Effector CD4-positive, alpha-beta T cell (primary cell): ENCODE results near the gene LY6G6F.

Experiments
- DNase-seq: peaks from one replicate; pipeline ENCODE4 v3.0.0-alpha.2; 2020

LY6G6F gene

DNA sequence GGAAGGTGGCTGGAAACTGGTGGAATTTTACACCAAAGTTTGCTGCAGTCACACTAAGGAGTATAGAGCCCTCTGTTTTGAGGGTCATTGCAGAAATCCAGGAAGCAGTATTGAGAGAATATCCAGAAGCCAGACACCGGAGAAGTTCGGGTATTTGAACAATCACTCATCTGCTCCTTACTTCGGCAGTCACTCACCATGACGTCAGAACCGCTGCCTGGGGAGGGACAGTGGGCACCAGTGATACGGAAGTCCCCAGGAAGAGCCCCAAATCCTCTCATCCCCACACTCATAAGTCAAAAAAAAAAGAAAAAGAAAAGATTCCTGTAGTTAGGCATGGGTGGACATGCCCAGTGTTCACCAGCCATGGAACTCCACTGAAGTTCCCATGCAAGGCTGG lies 29.8 kb upstream of the LY6G6F start:
- no peak for DNase-seq

DNA sequence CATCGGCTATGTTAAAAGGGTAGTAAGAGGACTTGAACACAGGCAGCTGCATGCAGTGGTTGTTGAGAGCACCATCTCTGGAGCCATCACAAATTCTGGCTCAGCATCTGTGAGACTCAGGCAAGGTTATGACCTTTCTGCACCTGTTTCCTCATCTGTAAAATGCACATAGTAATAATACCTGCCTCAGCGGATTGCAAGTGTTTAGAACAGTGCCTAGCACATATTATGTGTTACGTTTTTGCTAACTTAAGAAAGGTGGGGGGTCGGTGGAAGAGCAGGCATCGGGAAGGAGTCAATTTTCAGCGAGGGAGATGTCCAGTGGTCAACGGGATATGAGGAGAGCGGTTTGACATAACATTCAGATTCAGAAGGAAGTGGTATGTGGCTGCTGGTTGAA lies 28.7 kb upstream of the LY6G6F start:
- DNase-seq = no peak

DNA sequence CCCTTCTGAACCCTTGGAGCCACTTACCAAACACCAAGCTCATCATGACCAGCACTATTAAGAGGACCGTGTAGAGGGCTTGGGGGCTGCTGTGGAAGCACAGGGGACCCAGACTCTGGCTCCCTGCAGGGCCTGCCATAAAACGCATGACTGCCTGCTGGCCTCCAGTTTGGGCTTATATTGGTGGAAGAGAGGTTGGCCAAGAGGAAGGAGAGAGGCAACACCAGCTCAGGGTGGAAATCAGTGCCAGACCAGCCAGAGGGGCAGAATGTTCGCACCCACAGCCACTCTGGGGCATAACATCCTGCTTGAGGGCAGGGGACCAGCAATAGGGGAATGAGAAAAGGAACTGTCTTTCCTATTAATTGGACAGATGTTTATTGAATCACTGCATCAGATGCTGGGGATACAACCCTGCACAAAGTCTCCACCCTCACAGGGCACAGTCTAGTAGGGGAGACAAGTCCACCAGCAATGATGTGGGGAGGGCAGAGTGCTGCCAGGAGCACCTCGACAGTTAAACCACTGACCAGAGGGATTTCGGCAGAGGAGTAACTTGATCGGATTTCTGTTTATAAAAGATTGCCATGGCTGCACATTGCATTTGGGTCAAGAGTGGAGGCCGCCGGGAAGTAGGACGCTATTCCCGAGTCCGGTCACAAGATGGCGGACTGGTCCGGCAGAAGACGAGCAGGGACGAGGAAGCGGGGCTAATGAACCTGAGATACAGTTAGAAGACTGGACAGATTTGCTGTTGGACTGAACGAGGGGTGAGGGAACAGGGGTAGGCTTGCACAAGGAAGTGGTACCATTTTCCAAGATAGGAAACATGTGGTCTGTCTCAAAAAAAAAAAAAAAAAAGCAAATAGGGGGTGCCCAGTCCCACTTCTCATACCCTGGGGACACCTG lies 26.2 kb upstream of the LY6G6F start, which contains the start of gene LY6G5C:
TSS of gene LY6G5C (minus strand) at position 842 of the 909 bp plus-strand sequence. CDS start at position 148, 694 bp downstream.
- peak; percentile 30 for DNase-seq

DNA sequence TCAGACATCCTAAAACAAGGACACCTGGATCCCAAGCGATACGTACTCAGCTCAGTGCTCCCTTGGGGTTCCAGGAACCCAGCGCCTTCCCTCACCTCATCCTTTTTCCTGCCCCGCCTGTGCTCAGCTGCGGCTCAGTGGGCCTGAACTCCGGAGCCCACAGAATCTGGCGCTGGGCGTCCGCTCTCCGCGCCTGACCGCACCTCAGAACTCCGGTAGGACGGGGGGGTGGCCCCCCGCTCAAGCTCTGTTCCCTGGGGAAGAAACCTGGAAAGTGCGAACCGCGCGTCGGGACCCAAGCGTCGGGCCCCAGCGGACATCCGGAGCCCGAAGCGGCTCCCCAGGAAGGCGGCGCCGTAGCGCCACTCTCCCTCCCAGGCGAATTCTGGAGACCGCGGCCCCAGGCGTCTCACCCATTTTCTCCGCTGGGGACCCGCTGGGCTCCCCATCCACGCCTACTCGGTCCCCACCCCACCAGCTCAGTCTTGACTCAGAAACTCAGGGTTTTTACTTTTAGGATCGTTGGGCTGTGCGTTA lies 25.5 kb upstream of the LY6G6F start:
- peak; percentile 24 for DNase-seq

DNA sequence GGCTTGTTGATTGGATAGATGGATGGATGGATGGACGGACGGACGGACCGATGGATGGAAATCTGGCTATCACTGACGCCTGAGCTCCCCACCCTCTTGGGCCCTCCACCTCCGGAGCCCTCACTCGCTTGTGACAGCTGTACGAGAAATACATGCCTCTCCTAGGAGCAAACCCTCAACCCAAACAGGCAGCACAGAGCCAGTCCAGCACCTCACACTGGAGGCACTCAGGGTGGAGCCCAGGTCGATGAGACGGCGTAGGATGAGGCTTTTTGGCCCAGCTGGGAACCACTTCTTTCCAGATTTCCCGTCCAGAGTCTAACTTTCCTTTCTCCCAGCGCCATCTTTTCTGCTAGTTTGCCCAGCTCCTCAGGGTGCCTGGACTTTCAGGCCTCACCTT lies 23.1 kb upstream of the LY6G6F start:
- no peak for DNase-seq

DNA sequence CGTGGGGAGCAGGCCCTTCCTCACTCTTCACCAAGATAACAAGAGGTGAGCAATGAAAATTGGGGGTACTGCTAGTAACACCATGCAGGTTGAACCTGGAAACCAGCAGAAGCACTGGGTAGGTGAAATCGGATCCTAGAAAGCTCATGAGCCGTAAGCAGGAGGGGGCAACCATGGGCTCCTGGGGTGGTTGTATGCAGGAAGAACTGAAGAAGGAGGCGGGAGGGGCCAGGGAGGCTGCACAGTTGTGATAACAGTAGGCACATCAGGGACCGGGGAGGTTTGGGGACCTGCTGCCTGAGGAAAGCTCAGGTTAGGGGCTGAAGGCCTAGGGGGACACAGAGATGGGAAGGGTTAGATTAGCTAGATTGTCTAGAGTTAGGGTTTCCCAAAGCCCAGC lies 20.2 kb upstream of the LY6G6F start:
- no peak for DNase-seq

DNA sequence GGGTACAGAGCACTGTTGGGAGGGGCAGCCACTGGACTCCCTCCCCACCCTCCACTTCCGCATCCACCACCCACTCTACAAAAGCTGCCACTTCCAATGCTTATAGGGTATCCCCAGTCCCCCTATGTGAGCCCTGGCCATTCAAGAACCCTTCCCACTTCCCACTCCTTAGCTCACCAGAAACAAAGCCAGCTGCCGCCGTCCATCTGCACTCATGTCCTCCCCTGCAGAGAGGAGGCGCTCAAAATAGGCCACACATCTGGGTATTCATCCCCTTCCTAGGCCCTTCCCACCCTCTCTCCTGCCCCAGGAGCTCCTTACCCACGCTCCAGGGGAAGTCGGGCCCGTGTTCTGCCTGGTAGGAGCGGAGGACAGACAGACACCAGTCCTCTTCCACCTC lies 19.3 kb upstream of the LY6G6F start:
- DNase-seq = no peak

DNA sequence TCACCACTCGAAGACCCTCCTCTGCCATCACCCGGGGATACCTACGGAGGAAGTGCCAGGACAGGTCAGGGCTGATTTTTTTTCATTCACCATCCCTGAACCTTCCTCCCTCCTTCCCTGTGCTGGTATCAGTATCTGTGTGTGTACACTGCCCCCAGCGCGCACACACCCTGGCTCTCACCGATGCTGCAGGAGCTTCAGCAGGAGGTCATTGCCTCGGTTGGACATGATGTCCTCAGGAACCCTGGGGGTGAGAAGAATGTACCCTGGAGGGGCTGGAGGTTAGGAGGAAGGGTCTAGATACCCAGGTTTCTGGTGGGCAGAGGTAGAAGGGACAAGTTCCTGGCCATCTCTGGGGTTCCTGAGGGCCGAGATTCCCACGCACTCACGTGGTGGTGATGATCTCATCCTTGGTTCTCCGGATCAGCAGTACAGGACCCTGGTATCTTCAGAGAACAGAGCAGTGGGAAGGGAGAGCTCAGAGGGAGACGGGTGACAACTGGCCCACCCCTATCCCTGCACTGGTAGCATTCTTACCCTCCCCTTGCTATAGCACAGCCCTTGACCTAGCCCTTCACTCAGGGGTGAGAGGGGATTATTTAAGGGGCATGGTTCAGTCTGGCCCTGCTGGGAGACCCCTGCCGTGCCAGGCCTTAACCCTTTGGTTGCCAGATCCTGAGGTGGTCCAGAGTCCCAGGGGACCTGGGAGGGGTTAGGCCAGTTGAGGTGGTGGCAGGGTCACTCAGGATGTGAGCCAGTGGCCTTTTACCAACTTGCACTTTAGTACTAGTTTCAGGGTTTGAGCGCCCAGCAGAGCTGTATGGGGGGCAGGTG lies 18.6 kb upstream of the LY6G6F start:
- no peak for DNase-seq

DNA sequence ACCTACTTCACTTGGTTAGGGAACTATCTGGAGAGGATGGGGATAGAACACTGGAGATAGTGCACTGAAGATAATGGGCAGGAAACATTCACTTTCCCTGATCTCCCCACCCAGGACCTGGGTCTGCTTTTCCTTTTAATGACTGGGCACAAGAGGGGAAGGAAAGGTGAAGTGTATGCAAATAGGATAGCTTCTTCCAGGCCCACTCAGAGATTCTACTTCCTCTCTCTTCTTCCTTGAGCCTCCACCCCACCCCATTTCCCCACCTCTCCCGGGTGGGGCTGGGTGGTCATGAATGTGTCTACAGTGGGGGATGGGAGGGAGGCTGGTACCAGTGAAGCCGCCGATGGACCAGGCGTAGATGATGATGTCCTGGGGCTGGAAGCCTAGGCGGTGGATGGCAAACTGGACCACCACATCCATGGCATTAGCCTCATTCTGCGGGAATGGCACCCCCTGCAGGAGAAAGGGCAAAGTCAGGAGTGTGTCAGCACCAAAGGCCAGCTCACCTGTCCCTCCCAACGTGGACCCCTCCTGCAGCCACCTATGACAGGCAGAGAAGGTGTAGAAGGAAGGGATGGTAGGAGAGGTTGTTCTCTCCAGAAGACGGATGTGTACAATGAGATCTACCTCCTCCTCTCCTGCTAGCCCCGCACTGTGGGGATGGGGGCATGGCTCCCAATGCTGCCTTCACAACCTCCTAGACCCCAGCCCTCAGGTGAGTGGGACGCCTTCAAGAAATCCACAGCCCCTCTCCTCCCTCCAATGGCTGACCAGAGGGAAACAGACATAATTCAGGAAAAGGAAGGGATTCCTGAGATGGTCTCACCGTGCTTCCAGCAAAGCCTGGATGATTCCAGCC lies 17.2 kb upstream of the LY6G6F start:
- no peak for DNase-seq

DNA sequence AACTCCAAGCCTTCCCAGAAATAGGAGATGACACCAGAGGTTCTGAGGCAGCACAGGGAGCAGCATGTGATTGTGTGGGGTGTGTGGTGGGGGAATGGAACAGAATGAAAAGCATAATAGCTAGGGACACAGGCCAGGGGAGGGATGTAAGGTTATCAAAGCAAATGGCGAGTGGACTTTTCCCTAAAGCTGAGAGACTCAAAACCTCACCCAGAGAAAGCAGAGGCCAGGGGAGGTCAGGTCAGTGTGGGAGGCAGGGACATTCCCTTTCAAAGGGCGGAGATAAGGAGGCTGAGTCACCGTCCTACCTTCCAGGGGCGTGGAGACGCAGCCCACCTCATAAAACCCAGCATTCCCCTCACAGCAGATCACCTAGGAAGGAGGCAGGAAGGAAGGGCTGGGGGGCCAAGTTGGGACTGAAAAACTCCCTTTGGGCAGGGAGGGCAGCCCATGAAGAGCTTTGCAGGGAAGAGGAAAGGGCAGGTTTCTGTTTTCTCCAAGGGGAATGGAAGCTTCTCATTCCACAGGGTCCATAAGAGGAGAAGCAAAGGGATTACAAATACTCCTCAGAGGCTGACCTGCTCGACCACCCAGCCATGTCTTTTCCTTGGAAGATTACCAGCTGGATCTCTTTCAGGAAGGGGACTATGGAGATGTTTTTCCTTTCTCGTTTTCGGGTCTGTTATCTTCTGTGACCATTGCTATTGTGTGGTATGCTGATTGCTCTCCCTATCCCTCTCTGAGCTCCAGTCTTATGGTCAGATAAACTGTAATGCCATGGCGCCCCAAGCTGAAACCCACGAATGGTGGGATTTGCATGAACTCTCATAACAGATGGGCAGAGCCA lies 16.2 kb upstream of the LY6G6F start:
- no peak for DNase-seq

DNA sequence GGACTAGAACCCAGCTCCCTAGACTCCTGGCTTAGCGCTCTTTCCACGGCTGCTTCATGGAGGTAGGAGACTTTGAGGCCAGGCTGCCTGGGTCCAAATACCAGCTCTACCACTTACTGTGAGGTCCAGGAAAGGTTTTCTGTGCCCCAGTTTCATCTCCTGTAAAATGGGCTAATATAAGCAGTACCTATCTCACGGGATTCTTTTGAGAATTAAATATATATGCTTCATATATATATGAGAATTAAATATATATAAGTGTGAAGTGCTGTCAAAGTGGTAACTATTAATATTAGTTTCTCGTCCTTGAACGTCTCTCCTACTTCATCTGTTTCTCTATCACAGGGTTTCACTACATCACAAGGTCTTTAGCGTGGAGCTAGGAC lies 15.6 kb upstream of the LY6G6F start:
- no peak for DNase-seq

DNA sequence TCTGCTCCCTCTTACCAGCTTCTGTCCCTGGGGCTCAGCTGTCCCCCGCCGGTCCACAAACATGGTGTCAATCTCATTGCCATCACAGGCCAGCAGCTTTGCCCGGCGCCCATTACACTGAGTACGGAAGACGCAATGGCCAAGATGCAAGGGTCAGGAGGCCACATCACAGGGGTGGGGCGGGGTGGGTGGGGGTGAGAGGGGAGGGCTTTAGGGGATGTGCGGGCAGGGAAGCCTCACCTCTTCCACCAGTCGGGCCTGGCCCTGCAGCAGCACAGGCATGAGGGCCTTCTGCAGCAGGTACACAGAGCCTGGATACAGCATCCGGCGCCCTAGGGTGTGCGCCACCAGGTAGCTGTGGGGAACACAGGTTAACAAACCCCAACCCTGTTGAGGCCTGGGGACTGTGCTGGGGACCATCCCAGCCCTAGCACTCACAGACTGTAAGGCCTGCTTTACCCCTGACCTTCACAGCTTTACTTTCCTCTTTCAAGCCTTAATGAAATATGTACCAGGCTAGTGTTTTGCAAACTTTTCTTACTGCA lies 15.0 kb upstream of the LY6G6F start:
- DNase-seq = no peak

DNA sequence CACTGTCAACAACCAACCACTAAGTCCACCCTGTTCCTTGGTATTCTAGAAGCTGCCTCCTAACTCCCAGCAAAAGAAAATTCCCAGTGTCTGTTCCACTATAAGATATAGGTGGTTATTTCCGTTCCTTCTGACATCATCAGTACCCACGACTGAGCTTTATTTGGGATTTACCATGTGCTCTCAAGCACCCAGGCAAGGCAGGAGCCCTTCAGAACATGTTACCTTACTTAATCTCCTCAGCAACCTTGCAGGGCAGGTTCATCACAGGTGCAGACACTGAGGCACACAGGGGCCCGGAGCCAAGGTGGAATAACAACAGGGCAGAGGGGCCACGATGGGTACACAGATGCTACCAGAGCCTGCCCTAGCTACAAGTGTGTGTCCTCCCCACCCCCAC lies 14.3 kb upstream of the LY6G6F start:
- DNase-seq = no peak

DNA sequence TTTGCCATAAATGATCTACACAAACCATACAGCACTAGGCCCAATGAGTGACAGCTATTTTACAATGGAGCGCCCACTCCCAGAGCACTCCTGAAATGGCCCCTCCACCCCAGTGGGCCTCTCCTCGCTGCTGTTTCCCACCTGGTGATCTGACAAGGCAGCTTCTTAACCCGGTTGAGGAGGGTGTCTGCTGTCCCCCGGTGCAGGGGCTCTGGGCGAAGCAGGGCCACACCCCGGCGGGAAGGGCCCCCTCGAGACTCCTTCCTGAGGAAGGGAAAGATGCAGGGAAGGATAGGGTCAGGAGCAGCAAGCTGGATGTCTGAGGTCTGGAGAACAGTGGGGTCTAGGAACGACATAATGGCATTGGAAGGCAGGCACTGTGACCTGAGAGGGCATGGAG lies 13.8 kb upstream of the LY6G6F start:
- DNase-seq = no peak

DNA sequence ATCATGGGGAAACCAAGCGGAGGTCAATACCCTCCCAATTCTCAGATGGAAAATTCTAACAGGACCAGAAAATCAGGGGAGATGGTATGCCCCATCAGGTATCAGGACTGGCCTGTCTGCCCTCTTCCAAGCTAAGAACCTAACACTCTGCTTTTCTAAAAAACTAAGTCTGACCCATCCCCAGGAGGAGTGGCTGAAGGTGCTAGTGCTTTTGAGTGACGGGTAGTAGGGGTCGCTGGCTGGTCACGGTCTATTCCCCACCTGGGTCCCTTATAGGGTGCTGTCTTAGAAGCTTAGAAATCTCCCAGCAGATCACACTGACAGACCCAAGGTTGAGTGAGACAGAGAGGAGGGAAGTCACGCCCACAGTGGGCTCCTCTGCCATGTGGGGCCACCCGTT lies 13.1 kb upstream of the LY6G6F start:
- DNase-seq = no peak

DNA sequence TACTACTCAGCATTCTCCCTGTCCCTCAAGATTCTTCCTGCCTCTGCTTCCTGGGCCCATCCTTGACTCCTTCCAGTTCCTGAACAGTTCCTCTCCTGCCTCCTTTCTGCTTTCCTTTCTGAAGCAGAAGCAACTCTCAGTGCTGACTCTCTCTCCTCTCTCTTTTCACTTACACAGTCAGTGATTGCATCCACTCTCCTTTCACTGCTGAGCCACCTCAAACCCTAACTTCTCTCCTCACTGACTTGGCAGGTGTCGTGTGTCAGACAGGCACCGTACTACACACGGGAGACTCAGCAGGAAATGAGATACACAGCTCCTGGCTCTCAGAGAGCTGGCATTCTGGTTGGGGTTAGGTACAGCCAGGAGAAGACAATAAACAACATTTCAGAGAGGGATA lies 9.1 kb upstream of the LY6G6F start:
- DNase-seq = no peak

DNA sequence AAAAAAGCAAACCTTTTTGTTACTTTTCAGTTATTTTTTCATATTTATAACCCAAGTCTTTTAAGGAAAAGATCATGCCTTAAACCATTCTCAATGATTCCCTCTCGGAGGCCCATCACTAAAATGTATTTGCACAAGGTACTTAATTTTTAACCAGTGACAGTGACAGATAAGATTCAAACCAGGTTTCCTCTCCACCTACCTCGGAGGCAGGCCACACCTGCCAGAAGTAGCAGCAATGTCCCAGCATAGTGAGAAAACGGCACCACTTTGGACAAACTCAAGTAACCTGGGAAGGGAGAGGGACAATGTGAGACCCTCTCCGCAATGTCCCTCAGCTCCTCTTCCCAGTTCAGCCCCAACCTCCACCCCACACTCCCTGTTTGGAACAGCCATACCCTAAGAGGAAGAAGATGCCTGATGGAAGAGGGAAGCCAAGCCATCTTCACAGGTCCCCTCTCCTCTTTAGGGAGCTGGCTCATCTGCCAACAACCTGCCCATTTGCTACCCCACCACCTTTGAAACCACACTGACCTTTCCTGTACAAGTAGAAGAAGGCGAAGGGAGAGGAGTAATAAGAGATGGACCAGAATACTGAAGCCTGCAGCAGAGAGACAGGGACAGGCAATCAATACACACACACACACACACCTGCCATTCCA lies 5.8 kb upstream of the LY6G6F start:
- DNase-seq = no peak

DNA sequence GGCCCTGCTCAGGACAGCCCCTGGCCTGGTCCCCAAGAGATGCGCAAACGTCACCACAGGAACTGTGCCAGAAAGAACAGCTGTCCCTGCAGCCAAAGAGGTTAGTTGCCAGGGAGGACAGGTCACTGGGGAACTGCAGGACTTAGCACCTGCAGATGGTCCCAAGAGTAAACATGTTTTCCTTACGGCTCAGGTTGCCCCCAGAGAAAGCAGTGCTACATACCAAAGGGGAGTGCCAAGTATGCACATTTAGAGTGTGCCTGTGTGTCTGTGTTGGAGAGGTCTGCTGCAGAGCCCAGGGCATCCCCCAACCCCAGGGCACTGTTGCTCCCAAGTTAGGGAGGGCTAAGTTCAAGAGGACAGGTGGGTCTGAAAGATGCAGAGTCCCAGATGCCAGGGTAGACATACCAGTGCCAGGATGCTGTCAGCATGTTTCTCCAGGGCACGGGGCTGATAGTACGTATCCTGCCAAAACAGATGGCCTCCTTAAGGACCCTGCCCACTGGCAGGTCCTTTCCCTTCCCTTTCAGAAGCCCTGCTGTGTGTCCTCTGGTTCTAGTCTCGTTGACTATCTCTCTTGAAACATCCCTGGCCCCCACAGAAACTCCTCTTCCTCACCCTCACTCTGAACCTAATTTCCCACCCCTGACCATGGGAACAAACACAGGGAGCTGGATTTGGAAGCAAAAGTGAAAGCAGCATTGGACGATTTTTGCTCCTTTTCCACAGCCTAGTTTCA lies 4.8 kb upstream of the LY6G6F start:
- no peak for DNase-seq

DNA sequence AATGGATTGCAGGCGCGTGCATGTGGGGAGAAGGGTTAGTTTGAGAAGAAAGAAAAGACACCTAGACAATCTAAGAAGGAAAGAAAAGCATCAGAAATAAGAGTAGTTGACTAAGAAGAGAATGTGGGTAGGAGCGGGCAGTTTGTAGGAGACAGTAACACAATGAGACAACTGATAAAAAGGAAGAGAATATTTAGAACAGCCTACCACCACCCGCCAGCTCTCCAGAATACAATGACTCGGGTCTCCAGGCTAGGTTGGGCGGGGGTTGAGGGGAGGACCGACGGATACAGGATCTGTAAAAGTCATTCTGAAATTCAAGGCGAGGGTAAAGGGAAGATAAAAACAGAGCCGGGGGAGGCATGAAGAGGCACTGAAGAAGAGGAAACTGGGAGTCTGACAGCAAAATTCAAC lies 4.3 kb upstream of the LY6G6F start:
- no peak for DNase-seq
